A673 (cell line): ENCODE data around the gene RASA3. TPM values are rescaled to one million over a fixed set of nuclear protein-coding genes. Genes with fewer than 3 reads are reported as not detected.

Experiments
- BruUV-seq: library from RNA; stranded (reverse); fragments of 400-500 nt; replicated peaks from 2 replicates; lab custom pipeline; 2021; lab: Mats Ljungman, UMichigan
- CTCF ChIA-PET: fragments of 300-600 bp; sonication (Branson Sonifier 250); formaldehyde crosslinking; loops from one replicate; lab custom pipeline; 2022; ENCODE audit warnings: antibody characterized with exemption; lab: Charles Lee
- POLR2A ChIA-PET: fragments of 300-600 bp; sonication (Branson Sonifier 250); formaldehyde crosslinking; loops from one replicate; lab custom pipeline; 2022; ENCODE audit warnings: antibody characterized with exemption; ENCODE audit not compliant: low non-redundant PET; lab: Charles Lee
- DNase-seq: peaks from one replicate; pipeline ENCODE4 v3.0.0-alpha.2; 2015; ENCODE audit warnings: low spot score
- H3K27ac ChIP-seq: fragments of 200-600 bp; sonication (generic); 2 replicates; pipeline ENCODE4 v1.5.1; 2016; ENCODE audit warnings: mixed run types, low read depth, mild to moderate bottlenecking, mixed read lengths, antibody characterized with exemption, low read length; ENCODE audit not compliant: poor library complexity, severe bottlenecking
- H3K27me3 ChIP-seq: fragments of 200-600 bp; sonication (generic); replicated peaks from 2 replicates; pipeline ENCODE4 v1.6.1; 2017; ENCODE audit warnings: mixed run types, low read depth, mild to moderate bottlenecking, mixed read lengths, antibody characterized with exemption, low read length; ENCODE audit not compliant: insufficient read depth, poor library complexity
- H3K36me3 ChIP-seq: fragments of 200-600 bp; sonication (generic); 2 replicates; pipeline ENCODE4 v1.6.1; 2016; ENCODE audit warnings: mixed run types, mild to moderate bottlenecking, mixed read lengths, antibody characterized with exemption, low read length; ENCODE audit not compliant: insufficient read depth, poor library complexity, severe bottlenecking
- H3K4me1 ChIP-seq: fragments of 200-600 bp; sonication (generic); 2 replicates; pipeline ENCODE4 v1.6.1; 2017; ENCODE audit warnings: mixed run types, mild to moderate bottlenecking, mixed read lengths, antibody characterized with exemption, low read length; ENCODE audit not compliant: insufficient read depth, poor library complexity, severe bottlenecking
- H3K4me3 ChIP-seq: fragments of 200-600 bp; sonication (generic); 2 replicates; pipeline ENCODE4 v1.5.1; 2016; ENCODE audit warnings: low read depth, mixed run types, mild to moderate bottlenecking, mixed read lengths, low read length; ENCODE audit not compliant: poor library complexity, severe bottlenecking
- H3K9me3 ChIP-seq: fragments of 200-600 bp; sonication (generic); 2 replicates; pipeline ENCODE4 v1.6.1; 2016; ENCODE audit warnings: mixed run types, low read depth, mild to moderate bottlenecking, mixed read lengths, antibody characterized with exemption, low read length; ENCODE audit not compliant: poor library complexity, severe bottlenecking
- CTCF ChIP-seq: fragments of 300-800, 200-600 bp; sonication (generic); conservative IDR thresholded peaks from 2 replicates; pipeline ENCODE4 v1.5.1; 2017; ENCODE audit warnings: low read depth, mild to moderate bottlenecking, antibody characterized with exemption, low read length, moderate library complexity, mixed read lengths
- EZH2 ChIP-seq: fragments of 200-600 bp; sonication (generic); IDR thresholded peaks from 2 replicates; pipeline ENCODE4 v1.6.1; 2017; ENCODE audit warnings: borderline replicate concordance, low read depth, mild to moderate bottlenecking, mixed read lengths, antibody characterized with exemption, low read length; ENCODE audit not compliant: poor library complexity, severe bottlenecking
- intact Hi-C: fragments of 100-400 bp; cut with micrococcal nuclease; formaldehyde crosslinking; loops from one replicate; pipeline ENCODE4 v1.10.0; 2022; ENCODE audit not compliant: unreplicated experiment
- total RNA-seq: library from RNA; stranded (reverse); gene quantifications from 2 replicates; pipeline ENCODE4 v1.2.3, GENCODE V29; 2021

RASA3 gene
- total RNA-seq, 1 experiment from 2014 or later: 22.1 TPM

- Histone ChIP-seq H3K27ac (no peak overlapping the region), H3K4me1 (peaks cover 9% of the 10 kb centered on the region), H3K9me3 (peaks cover 3% of the 10 kb centered on the region), H3K4me3 (no peak overlapping the region), H3K36me3 (no peaks in the 10 kb centered on the region), H3K27me3 (no peaks in the 10 kb centered on the region)
- TF ChIP-seq EZH2 (no peak), CTCF (no peak)
- BruUV-seq: no TSS peak
- CTCF ChIA-PET: no interaction called here
- DNase-seq: no peak
- POLR2A ChIA-PET: interaction anchor here (0.8 kb wide), 1 partner anchor 85 kb away, joined by 5 read pairs; no protein-coding TSS in a partner anchor
- intact Hi-C loops: no loop called here
These were observed 34.3 kb downstream of the RASA3 start for GRCh38 chr13:114097893-114098688.

DNA sequence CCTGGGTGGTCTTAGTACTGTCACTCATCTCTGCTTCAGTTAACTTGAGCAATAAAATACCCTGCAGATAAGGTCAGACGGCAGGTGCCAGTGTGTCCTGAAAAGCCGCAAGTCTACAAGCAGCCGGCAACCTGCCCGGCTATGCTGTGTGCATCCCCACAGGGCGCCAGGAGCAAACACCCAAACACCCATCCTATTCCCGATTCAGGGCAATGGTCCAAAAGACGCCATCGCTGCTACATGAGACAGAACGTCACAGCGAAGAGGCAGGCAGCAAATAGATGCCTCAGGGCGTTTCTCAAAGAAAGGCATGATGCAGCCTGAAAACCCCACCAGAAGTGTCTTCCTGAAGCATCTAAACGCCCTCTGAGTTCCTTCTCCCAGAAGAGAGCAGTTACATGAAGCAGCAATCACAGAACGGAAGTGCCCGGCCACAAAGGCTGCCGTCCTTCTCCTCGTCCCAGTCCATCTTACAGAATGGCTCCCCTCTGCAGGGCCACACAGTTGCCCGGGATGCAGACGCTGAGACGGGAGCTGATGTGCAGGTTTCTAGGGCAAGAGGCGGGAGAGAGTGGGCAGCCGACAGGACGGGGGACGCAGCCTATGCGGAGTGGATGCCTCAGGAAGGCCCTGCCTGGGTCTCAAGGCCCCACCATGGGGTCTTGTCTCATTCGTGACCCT, 35.1 kb downstream of the RASA3 start:
- Histone ChIP-seq H3K36me3 (no peaks in the 10 kb centered on the region), H3K4me3 (no peak overlapping the region), H3K4me1 (peaks cover 9% of the 10 kb centered on the region), H3K27me3 (no peaks in the 10 kb centered on the region), H3K9me3 (peaks cover 5% of the 10 kb centered on the region), H3K27ac (no peak overlapping the region)
- no peak for DNase-seq
- ChIA-PET CTCF (no interaction called here), POLR2A (no interaction called here)
- BruUV-seq: no TSS peak
- TF ChIP-seq EZH2: no peak
- TF ChIP-seq CTCF: no peak
- intact Hi-C loops: no loop called here

- no peak overlapping the region for H3K27ac ChIP-seq
- ChIA-PET CTCF (no interaction called here), POLR2A (no interaction called here)
- intact Hi-C loops: no loop called here
- H3K36me3 ChIP-seq: no peaks in the 10 kb centered on the region
- TF ChIP-seq CTCF (no peak), EZH2 (no peak)
- BruUV-seq: no TSS peak
- no peak for DNase-seq
- no peaks in the 10 kb centered on the region for H3K27me3 ChIP-seq
- H3K4me1 ChIP-seq: peaks cover 9% of the 10 kb centered on the region
- H3K9me3 ChIP-seq: peaks cover 5% of the 10 kb centered on the region
- no peak overlapping the region for H3K4me3 ChIP-seq
These were observed 35.6 kb downstream of the RASA3 start for GRCh38 chr13:114096811-114097211.
